Daoy (cell line): ENCODE data around the gene LTA. TPM values are rescaled to one million over a fixed set of nuclear protein-coding genes. Genes with fewer than 3 reads are reported as not detected.
A peak's percentile ranks its signal among the peaks of the same experiment; 100 is the strongest.

Source experiments
- DNase-seq: peaks from one replicate; pipeline ENCODE4 v3.0.0-alpha.2; 2015; ENCODE audit warnings: low read depth
- total RNA-seq: library from RNA; depleted of rRNA; stranded (reverse); fragments of >200 nt; shearing (Covaris generic); gene quantifications from 2 replicates; pipeline ENCODE4 v1.2.3, GENCODE V29; 2014

Gene LTA
- total RNA-seq, 1 experiment from 2014 or later, result 0.11 TPM

DNA sequence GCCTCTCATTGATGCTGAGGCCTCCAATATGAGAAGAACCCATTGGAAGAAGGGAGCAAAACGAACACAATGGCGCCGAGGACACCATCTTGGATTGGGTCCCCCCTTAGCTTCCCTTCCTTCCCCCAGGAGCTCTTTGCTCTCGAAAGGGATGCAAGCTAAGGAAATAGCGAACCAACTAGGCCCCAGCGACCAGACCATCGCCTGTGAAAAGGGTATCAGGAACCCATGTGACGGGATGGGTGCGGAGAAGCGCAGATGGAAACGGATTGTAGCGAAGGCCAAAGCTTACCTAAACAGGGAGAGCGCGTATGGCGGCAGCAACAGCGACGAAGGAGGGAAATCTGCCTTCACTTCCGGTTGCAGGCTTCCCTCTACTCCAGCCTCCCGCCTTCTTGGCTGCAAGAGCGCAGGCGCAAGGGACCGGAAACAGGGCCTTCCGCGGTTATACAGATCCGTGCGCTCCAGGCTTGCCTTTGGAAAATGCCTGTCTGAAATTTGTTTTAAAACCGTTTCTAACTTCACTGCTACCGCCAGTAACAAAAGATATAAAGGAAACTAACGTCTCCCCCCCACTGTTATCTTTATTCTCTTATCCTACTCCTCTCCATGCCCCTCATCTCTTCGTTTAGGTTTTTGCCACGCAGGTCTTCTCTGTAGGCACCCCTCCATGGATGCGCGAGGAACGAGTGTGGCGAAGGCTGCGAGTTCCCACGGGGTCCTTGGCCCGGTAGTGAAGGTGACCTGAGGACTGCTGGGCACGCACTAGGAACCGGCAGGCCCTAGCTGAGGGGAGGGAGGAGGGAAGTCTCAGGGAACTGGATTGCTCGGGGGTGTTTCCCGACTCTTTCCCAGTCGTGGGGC, 30.2 kb upstream of the LTA start, which contains the start of gene DDX39B:
Gene DDX39B (minus strand): TSS at position 346 of the 864 bp plus-strand sequence. CDS start 1,471 bp downstream, outside the sequence.
- DNase-seq, result peak; percentile 99

DNA sequence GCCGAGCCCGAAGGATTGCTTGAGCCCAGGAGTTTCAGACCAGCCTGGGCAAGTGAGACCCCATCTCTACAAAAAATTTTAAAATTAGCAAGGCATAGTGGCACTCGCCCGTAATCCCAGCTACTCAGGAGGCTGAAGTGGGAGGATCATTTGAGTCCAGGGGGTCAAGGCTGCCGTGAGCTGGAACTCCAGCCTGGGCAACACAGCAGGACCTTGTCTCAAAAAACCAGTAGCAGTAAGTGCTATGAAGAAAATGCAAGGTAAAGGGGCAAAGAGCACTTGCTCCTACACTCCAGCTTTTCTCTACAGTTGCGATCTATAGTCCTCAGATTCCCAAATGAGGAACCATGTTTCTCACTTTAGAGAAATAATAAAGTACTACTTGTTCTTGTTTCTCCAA, 28.4 kb upstream of the LTA start:
- DNase-seq, result no peak

DNA sequence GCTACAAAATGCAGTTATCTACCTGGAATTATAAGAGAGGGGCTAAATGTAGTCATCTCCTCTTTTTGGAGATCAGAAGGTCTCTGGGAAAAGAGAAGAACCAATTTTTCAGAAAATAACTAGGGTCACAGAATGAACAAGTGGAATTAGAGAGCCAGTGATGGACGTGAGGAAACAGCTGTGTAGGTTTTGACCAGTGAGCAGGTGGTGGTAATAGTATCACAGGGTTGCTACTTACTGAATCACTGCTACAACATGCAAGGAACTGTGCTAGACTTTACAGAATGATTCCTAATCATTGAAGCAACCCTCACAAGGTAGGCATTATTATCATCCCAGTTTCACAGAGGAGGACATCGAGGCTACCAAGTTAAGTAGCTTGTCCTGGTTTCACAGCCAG, 27.4 kb upstream of the LTA start:
- DNase-seq, result no peak

DNA sequence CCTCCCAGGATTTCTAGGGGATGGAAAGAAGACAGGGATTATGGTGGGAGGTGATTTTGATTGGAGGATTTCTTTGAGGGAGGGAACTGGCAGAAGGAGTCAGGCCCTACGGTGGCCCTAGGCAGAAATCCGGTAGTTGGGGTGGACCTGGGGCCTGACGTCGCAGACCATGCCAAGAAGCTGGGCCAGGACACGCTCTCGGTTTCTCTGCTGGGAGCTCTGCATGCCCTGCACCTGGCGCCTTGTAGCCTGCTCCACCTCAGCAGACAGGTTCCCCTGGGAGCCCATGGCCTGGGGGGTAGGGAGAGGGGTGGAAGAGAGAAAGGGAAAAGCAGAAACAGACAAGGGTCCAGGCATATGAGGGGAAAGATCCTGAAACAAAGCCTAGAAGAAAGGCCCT, 26.8 kb upstream of the LTA start:
- no peak for DNase-seq

DNA sequence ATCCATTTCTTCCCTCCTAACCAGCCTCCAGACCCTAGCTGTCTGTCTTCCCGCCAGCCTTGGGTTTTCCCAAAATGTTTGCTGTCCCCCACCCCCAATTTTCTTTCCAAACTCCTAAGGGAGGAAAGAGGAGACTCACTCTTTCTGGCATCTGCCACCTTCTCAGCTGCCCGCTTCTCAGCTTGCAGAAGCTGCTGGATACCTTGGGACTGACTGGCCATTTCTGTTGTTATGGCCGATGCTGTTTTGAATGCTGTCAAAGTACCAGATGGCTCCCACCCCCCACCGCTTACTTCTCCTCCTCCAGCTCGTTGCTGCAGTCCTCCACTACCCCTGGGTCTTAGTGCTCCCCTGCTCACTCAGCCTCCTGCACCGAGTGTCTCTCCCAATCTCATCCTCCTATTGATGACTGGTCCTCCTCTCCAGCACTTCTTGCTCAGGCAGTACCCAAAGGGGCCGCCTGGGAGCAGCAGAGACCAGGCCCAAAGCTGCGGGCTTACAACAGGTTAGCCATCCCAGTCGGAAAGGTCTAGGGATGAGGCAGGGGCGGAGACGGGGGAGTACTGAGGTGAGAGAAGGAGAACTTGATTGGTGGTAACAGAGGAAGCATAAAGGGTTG, 25.6 kb upstream of the LTA start, which contains the start of gene ATP6V1G2:
Gene ATP6V1G2 (minus strand): TSS at position 270 of the 619 bp plus-strand sequence. CDS start 49 bp downstream, at position 221.
- peak; percentile 93 for DNase-seq

DNA sequence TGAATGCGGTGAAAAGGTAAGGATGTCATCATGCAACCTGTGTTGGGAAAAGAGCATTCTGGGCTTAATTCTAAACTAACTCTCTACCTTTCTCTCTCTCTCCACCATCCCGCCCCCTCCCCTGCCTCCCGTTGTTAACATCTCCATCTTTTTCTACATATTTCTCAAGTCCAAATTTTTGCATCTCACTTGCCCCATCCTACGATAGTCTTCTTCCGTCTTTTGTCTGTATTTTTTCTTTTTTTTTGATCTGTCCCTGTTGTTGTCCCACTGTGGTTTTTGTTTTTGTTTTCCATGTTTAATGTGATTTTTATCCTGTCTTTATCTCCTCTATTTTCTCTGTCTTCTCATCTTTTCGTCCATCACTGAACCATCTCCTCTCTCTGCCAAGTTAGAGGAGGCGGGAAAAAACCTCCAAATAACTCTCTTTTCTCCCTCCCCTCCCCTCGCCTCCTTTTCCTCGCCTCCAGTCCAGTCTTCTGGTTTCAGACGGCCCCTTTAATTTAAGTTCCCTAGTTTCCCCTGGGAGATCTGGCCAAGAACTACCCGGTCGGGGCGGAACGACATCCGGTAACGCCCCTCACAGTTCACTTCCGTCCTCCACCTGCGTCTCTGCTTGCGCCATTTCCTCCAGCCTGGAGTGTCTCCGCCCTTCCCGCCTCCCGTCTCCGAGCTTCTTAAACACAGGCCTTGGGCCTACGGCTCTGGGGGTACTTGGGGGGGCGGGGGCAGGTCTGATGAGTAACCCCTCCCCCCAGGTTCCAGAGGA, 24.9 kb upstream of the LTA start, which contains the start of gene NFKBIL1:
Gene NFKBIL1 (plus strand): TSS at position 651 of the 769 bp plus-strand sequence. CDS start 87 bp downstream, at position 738.
- DNase-seq, result peak; percentile 99

DNA sequence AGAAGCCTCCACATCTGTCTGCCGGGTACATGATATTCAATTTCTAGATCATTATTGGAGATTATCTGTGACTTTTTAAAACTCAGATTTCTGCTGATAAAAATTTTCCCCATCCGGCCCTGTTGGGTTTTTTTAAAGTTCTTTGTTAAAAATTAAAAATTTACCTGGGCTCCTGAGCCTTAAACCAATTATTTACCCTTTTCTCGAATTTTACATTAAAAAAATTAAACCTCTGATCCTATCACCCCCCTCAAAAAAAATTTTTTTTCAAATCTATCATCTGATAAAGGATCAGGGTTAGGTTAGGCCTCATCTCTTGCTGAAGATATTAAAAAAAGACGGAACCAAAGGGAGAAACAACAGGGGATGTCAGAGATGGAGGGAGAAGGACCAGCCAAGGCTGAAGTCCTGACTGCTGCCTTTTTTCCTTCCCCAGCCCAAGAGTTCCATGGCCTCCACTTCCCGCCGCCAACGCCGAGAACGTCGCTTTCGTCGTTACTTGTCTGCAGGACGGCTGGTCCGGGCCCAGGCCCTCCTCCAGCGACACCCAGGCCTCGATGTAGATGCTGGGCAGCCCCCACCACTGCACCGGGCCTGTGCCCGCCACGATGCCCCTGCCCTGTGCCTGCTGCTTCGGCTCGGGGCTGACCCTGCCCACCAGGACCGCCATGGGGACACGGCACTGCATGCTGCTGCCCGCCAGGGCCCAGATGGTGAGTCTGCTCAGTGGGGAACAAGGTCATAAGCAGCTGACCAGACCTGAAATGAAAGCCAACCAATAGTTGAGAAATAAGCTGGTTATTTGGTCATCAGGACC, 24.2 kb upstream of the LTA start:
- DNase-seq, result no peak

DNA sequence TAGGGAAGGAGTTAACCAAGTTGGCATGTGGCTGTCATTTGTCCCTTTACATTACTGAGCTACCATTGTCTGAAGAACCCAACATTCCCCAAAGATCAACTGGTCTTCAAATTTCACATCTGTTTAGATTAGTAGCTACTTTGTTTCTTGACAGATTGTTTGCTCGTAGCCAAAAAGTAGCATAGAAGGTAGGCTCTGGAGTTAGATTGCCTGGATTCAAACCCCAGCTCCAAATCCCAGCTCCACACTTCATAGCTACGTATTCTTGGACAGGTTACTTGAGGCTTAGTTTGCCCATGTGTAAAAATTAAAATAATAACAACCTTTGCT, 23.6 kb upstream of the LTA start:
- no peak for DNase-seq

DNA sequence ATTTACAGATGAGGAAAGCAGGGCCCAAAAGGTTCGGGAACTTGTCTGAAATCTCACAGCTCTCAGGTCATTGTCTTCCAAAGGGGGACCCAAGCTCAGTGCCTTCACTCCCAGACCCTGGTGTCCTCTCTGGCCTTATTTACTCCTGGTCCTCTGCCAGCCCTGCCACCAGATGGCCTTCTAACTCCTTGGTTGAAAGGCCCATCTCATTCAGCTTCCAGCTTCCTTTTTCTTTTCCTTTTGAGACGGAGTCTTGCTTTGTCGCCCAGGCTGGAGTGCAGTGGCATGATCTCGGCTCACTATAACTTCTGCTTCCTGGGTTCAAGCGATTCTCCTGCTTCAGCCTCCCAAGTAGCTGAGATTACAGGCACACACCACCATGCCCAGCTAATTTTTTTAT, 20.7 kb upstream of the LTA start:
- DNase-seq, result peak; percentile 76

DNA sequence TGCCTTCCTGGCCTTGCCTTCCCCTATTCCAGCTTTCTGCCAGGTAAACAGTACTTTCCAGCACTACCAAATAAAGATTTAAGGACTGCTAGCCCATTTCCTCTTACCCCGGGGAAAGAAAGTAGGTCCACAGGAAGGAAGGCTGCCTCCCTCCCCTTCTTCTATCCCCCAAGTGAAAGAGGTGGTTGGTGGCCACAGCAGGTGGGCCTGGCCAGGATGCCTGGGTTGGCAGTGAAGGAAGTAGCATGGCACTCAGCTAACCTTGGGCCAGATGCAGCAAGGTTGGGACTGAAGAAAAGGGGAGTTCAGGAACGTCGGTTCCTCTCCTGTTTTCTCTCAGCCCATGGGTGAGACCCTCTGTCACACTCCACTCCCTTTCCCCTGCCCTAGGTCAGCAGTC, 15.8 kb upstream of the LTA start:
- DNase-seq, result no peak

DNA sequence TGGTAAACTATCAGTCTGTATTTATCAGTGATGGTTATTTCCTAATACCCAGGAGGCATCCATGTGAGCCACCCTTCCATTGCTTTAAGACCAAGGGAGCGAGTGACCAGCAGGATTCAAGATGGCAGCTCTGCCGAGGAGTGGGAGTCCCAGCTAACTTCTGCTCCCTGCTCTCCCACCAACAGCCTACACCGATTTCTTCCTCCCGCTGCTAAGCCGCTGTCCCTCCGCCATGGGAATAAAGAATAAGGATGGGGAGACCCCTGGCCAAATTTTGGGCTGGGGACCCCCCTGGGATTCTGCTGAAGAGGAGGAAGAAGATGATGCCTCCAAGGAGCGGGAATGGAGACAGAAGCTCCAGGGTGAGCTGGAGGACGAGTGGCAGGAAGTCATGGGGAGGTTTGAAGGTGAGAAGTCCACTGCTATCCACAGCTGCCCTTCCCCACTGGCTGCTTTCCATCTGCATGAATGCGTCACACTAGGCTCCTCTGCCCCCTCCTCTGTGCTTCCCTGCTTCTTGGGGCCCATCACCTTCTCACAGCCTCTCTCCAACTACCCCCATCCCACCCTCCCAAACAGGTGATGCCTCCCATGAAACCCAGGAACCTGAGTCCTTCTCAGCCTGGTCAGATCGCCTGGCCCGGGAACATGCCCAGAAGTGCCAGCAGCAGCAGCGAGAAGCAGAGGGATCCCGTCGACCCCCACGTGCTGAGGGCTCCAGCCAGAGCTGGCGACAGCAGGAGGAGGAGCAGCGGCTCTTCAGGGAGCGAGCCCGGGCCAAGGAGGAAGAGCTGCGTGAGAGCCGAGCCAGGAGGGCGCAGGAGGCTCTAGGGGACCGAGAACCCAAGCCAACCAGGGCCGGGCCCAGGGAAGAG, 14.4 kb upstream of the LTA start:
- no peak for DNase-seq

DNA sequence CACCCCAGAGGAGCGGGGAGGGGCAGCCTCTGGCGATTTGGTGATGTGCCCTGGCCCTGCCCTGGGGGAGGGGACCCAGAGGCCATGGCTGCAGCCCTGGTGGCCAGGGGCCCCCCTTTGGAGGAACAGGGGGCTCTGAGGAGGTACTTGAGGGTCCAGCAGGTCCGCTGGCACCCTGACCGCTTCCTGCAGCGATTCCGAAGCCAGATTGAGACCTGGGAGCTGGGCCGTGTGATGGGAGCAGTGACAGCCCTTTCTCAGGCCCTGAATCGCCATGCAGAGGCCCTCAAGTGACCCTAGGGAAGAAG, 13.8 kb upstream of the LTA start:
- no peak for DNase-seq

DNA sequence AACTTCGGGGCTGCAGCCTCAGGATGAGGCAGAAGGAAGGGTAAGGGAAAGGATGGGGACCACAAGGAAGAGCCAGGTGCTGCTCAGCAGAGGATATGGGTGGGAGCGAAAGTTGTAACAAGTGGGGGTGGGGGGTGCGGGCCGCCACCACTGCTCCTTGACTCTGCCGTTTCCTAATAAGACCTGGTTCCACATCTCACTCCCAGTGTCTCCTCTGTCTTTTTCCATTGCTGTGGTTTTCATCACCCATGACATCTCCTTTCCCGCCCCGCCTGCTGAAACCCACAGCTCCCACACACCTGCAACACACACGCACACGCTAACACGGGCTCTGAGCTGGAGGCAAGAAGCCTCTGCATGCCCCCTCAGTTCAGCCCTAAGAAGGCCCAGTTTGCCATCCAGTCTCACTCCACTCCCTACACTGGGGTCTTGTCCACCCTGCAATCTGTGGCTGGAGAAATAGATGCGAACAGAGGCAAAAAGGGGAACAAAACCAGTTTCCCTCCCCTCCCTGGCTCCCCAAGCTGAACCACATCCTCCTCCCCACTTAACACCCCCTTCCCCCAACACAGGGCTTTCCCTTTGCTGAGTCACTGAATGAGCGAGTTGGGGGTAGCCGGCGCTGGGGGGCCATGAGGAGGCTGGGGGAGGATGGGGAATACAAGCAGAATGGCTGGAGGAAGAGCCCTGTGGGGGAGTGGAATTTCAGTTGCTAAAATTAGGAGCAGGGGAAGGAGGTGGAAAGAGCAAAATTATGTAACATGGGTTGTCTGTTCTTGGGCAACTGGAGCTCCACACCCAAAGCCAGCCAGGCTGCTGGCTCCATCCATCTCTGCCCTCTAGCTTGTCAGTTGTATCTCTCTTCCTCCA, 13.2 kb upstream of the LTA start:
- DNase-seq, result peak; percentile 60

DNA sequence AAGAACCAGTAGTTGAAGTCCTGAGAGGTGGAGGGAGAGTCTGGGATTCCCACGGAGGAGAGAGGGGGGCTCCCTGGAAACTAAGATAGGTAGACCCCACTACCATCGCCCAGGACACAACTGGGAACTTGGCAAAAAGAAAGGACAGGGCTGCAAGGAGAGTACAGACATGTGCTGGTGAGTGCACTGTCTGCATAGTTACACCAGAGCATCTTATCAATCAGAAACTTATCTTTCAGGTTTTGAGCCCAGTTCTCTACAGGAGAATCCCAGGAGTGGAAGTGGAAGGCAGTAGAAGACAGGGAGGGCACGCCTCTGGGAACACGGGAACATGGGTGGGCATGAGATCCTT, 12.5 kb upstream of the LTA start:
- no peak for DNase-seq

DNA sequence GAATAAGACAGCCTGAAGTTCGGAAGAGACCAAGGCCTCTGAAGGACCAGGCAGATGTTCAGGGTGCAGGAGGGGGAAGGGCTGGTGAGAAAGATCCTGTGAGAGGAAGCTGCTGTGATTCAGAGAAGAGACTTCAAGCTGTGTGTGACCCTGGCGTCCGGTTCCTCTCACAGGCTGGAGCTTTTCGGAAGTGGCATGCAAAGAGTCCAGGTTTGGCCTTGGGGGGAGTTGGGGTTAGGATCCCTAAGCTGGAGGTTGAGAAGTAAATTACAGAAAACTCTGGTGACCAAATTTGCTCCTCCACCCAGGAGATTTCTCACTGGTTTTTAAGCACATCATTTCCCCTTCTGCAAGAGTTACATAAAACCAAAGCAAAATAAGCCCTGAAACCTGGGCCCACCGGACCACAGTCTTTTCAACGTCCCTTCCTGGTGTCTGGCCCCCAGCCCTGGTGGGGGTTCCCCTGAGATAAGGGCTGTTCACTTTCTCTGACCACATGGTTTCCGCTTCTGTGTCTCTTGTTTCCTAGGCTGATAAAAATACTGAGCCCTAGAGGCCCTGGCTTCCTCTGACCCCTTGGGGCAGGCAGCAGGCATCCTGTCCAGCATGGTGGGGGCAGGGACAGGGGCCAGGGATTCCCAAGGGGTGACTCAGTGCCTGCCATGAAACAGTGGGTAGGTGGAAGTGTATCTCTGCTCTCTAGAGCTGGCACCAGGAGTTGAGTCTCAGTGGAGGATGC, 12.0 kb upstream of the LTA start:
- DNase-seq, result peak; percentile 93

DNA sequence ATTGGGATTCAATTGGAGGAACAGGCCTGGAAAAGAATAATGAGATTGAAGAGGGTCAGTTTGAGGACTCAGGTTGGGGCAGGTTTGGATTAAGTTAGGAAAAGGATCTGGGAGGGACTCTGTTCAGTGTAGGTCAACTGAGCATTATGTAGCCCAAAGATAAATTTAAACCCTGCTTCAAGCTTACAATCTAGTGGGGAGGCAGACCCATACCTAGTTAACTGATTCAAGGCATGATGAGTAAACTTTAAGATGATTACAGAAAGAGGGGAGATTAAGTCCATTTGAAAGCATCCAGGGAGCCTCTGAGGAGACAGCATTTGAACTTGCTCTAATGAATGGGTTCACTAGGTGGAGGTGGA, 11.4 kb upstream of the LTA start:
- DNase-seq, result no peak

DNA sequence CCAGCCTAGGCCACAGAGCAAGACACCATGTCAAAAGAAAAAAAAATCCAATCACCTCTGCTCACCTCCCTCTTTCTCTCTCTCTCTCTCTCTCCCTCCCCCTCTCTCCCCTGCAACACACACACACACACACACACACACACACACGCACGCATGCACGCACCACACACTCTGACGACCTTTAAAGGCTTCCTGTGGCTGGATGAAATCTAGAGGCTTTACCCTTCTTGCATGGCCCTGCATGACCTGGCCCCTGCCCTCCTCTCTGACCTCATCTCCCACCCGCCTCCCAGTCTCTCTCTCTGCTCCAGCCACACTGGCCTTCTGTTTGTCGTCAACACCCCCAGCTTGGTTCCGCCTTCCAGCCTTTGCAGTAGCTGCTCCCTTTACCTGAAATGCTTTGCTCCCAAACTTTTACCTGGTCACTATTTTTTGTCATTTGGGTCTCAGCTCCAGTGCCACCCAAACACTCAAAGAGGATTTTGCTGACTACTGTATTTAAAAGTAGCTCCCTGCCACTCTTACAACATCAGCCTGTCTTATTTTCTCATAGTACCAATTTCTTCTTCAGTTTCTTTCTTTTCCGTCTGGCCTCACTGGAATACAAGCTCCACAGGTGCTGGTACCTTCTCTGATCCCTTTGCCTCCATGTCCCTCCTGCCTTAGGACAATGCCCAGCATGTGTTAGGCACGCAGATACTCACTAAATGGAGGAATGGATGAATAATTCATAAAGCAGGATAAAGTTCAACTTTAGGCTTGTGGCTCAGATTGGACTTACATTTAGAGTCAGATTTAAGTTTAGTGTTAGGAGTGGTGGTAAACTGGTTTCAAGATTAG, 4.3 kb upstream of the LTA start:
- DNase-seq, result no peak

DNA sequence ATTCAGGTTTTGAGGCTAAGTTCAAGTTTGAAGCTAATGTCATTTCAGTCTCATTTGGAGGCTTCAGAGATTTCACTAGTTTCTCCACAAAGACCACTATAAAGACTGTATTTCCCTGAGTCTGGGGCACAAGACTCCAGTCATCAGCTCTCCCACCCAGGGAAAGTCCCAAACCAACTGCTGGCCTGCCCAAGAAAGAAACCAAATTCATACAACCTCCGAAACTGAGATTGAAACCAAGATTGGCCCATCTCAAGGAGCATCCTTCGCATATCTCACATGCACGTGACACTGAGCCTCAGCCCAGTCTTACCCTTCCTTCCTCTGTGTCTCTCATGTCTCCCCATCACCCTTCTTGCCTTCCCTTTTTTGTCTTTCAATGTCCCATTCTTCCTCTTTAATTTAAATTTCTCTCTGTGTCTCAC, 3.5 kb upstream of the LTA start:
- no peak for DNase-seq
